NCI-H524 treated with DMSO at 0.1 percent for 48 hours (cell line): ENCODE results near the gene DHRSX.
"Not testable (repeated sequence)": the region's sequence is repeated elsewhere in the genome, so short reads cannot be mapped to it uniquely, and the experiment has no call there.

Source experiments
- DNase-seq: peaks from one replicate; lab custom pipeline; 2025; lab: John Stamatoyannopoulos, UW

Gene DHRSX

GRCh38 chrX:2424317-2424716 is 76.5 kb downstream of the DHRSX start:
- no peak for DNase-seq

- no peak for DNase-seq
These were observed 76.9 kb downstream of the DHRSX start for GRCh38 chrX:2423899-2424298.

GRCh38 chrX:2423282-2423681 is 77.5 kb downstream of the DHRSX start:
- DNase-seq = no peak

- not testable (repeated sequence) for DNase-seq
These were observed 81.4 kb downstream of the DHRSX start for GRCh38 chrX:2419418-2419817.

- no peak for DNase-seq
These were observed 82.8 kb downstream of the DHRSX start for GRCh38 chrX:2418000-2418399.

DNA sequence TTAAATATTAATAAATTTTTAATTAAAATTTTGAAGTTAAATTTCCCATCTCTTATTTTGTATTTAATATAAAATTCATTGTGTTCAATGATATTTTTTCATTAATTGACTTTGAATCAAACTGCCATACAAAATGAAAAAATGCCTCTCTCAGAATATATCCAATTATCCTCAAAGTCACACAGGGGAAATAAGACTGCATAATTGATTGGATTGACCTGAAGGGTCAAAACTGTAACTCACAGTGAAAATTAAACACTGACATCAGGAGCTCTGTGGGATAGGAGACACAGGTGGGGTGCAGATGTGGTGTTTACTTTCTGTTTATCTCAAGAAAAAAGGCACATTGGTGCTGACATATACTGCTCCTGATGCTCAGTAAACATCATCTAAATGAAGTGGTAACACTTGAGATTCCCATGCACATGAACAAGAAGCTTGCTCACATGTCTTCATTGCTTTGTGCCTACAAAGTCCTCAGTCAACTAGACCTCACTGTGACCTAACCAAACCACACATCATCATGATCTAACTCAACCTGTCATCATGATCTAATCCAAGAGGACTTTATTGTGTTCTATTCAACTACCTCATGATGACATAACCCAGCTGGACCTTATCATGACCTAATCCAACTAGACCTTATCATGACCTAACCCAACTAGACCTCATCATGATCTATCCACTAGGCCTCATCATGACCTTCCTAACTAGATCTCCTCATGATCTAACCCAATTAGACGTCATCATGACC is 83.7 kb downstream of the DHRSX start:
- DNase-seq = no peak

- DNase-seq = no peak
These were observed 86.4 kb downstream of the DHRSX start for GRCh38 chrX:2414384-2414783.

GRCh38 chrX:2413969-2414368 is 86.8 kb downstream of the DHRSX start:
- no peak for DNase-seq

- DNase-seq = no peak
These were observed 88.6 kb downstream of the DHRSX start for GRCh38 chrX:2412131-2412530.

DNA sequence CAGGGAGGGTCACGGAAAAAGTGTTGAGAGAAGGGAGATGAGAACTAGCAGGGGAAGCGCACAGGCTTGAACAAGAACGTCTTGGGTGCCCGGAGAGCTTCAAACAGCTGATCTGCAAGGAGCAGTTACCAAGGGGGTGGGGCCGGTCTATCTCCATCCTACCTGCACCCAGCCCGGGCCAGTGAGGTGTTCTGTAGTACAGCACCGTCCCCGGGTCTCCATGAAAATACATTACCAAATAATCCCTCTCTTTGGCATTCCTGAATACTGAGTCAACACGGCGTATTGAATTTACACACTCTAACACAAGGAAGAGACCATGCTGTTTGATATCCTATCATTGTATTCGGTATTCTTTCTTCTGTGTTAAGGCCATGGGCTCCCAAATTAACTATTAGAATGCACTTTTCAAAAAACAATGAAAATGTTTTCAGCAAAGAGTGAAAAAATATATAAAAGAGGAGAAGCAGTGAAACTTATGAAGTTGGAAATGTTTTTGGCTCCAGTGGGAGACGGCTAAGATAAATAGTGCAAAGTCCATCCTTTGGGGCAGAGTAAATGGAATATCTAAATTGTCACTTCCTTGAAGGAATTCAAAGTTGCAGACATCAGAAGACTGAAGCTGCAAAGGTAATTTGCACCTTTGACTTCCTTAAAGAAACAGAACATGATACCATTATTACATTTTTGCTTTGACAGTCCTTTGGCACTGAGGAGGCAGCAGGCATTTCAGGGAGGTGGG is 90.3 kb downstream of the DHRSX start:
- no peak for DNase-seq

DNA sequence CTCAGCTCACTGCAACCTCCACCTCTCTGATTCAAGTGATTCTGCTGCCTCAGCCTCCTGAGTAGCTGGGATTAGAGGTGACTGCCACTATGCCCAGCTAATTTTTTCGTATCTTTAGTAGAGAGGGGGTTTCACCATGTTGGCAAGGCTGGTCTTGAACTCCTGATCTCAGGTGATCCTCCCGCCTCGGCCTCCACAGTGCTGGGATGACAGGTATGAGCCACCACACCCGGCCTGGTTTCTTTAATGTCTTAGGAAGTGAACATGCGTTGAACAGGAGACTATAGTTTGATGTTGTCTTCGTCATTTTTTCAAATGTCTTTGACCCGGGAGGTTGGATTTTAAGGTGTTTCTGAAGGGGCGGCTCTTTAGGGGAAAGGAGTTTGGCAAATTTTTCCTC is 91.0 kb downstream of the DHRSX start:
- DNase-seq = no peak

- no peak for DNase-seq
These were observed 91.9 kb downstream of the DHRSX start for GRCh38 chrX:2408856-2409255.

DNA sequence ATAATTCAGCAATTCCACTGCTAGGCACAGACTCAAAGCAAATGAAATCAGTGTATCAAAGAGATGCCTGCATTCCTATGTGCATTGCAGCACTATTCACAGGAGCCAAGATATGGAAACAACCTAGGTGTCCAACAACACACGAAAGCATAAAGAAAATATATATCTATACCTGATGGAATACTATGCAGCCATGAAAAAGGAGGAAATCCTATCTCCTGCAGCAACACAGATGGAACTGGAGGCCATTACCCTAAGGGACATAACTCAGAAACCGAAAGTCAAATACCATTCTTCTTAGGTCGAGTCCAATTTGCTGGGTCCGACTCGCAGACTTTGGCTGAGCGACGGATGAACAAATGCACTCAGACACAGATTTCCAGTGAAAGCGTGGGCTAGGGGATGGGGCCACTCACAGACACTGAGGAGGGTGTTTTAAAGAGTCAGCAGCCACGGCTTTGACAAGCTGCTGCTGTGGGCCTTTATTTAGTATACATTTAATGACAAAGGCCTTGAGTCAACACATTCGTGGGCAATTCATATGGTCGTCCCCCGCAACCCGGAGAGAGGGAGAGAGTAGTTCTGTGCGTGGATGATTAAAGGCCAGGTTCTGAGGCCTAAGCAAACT is 93.8 kb downstream of the DHRSX start:
- no peak for DNase-seq

- DNase-seq = no peak
These were observed 96.0 kb downstream of the DHRSX start for GRCh38 chrX:2404776-2405175.

DNA sequence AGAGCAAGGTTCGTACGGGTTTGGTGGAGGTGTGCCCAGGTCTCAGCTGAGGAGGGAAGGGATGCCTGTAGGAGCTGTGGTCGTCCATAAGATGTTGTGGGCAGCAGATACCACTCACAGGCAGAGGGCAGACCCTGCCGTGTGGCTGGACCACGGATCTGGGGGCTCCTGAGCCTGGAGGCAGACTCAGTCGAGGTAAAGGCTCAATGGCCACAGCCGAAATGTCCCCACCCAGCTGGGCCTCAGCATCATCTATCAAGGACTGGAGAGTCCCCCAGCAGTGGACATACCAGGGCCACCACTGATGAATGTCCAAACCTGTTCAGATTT is 98.5 kb downstream of the DHRSX start:
- no peak for DNase-seq

DNA sequence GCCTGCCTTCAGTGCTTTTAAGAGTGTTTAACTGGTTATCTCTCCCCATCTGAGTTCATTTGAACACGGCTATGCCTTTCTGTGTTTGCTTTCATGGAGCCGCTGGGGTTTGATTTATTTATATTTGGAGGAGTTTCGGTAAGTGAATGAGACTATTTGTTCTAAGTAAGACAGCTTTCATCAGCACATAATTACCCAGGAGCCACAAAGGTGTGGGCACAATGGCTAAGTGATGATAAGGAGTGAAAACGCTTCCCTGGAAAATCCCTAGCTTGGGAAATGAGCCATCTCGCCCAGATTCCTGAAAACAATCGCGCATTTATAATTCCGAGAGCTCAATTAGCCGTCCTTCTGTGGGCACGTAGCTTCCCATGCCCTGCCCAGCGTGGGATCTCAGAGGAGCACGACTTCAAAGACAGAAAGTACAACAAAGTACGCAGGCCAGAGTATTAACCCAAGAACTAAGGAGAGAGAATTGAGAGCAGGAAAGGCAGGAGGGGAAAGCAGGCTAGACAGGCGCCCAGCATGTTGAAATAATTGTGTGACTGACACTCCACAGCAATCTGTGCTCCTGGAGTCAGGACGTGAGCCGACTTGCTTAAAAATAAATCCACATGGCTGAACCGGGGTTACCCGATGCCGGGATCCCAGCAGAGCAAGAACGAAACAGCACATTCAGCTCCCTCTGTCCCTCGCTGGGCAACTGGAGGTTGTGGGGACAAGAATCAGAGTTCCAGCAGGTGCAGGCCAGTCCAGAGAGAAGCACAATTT is 99.0 kb downstream of the DHRSX start:
- no peak for DNase-seq

DNA sequence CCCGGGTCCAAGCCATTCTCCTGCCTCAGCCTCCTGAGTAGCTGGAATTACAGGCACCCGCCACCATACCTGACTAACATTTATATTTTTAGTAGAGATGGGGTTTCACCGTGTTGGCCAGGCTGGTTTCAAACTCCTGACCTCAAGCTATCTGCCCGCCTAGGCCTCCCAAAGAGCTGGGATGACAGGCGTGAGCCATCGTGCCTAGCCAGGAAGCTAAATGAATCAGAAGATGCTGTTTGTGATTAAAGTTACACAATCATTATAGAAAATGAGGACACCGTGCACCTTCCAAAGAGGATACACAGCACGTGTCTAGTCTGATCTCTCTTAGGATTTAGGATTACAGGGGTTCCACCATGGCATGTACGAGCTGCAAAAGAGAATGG is 99.6 kb downstream of the DHRSX start:
- no peak for DNase-seq

DNA sequence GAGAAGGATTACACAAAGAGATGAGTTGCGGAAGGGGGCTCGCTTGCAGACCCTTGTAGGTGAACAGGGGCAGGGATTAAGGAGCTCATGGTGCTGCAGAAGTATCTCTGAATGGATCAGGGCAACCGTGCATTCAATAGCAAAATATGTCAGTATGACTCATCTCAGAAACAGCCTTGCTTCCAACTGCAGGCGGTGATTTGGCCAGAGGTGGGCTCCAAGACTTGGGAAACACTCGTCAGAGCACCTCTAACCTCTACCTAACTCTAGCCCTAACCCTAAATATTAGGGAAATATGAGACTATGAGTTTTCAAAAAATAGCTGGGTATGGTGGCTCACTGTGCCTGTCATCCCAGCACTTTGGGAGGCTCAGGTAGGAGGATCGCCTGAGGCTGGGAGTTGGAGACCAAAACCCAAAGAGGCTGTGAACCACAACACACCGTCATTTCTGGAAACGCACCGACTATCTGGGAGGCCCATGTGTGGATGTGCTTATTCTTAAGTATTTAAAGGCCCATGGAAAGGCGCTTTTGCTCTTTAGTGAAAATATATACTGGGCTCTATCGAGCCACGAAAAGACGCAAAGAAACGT is 102.6 kb downstream of the DHRSX start:
- DNase-seq = no peak

- no peak for DNase-seq
These were observed 103.3 kb downstream of the DHRSX start for GRCh38 chrX:2397229-2398063.

DNA sequence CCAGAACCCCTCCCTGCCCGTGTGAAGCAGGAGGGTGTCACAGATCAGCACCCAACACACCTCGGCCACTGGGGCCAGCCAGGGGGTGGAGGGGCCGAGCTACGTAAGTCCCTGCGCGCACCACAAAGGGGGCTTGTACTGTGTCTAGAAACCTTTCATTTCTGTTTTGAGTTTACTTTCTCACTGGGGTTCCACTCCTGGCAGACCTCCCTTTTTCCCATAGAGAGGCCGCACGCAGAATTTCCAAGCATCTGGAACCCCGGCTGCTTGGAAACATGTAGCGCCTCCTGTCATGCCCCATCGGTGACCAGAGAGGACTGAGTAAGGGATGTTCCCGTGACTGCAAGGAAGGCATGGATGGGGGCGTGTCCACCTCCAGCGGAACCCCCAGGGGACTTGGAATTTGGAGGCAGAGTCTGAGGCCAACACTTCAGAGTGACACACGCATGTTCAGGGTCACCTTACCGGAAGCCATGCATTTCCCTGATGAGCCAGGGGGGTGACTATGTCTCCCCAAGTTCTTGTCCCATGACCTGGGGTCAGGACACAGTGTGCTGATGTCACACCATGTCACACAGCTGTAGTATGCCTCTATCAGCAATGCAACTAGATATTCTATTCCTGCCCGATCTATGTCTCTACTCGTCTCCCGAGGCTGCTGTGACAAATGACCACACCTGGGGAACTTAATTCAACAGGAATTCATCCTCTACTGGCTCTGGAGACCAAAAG is 105.3 kb downstream of the DHRSX start:
- no peak for DNase-seq
